Body of pancreas (tissue), 4 donors: Measurements from ENCODE around the gene PRM3. TPM values are rescaled to one million over a fixed set of nuclear protein-coding genes. Genes with fewer than 3 reads are reported as not detected.

Experiments
- ATAC-seq: fragments of 150-250 bp; one replicate; pipeline ENCODE4 v1.9.1; 2016
- DNase-seq, 4 donors: peaks; one replicate each; pipeline ENCODE4 v3.0.0-alpha.2; 2019
- H3K27ac ChIP-seq, 4 donors: fragments of 200-600 bp; sonication (generic); 1 replicate in 3 of 4; 2 replicates in 1 of 4; pipeline versions ENCODE4 v1.5.1 to v1.6.1; 2016 to 2019; ENCODE audit warnings: mild to moderate bottlenecking in 1 of 4, mixed read lengths in 1 of 4, moderate library complexity in 1 of 4
- H3K27me3 ChIP-seq, 2 donors: fragments of 200-600 bp; sonication (generic); one replicate each; pipeline ENCODE4 v1.6.0; 2016; ENCODE audit warnings: mild to moderate bottlenecking in 1 of 2
- H3K36me3 ChIP-seq, 2 donors: fragments of 200-600 bp; sonication (generic); replicated peaks in 1 of 2; 2 replicates each; pipeline ENCODE4 v1.5.1; 2016; ENCODE audit warnings: low read depth in 2 of 2; ENCODE audit not compliant: insufficient read depth in 1 of 2
- H3K4me1 ChIP-seq: fragments of 200-600 bp; sonication (generic); one replicate; pipeline ENCODE4 v1.6.0; 2016
- H3K4me3 ChIP-seq, 2 donors: fragments of 200-600 bp; sonication (generic); 1 replicate in 1 of 2; 2 replicates in 1 of 2; pipeline ENCODE4 v1.5.1; 2016 to 2019
- H3K9me3 ChIP-seq, 3 donors: fragments of 200-600 bp; sonication (generic); 1 replicate in 2 of 3; 2 replicates in 1 of 3; pipeline ENCODE4 v1.5.1; 2016
- CTCF ChIP-seq, 7 experiments: fragments of 450-650 bp in 4 of 7; fragments of 200-600 bp in 3 of 7; sonication (generic) in 3 of 7; IDR thresholded peaks; one replicate each; pipeline ENCODE4 v1.5.1; 2016 to 2019; ENCODE audit warnings: antibody characterized with exemption in 7 of 7
- POLR2A ChIP-seq, 3 donors: fragments of 450-650 bp; IDR thresholded peaks; one replicate each; pipeline ENCODE4 v1.6.1; 2016; ENCODE audit warnings: antibody characterized with exemption in 3 of 3, mild to moderate bottlenecking in 2 of 3
- WGBS, 2 donors: methylation state at CpG; one replicate each; pipeline ENCODE4 v1.1.5; 2017; 5-methylcytosine and 5-hydroxymethylcytosine counted together
- intact Hi-C: fragments of 100-400 bp; cut with DNase I; formaldehyde crosslinking; loops from one replicate; pipeline ENCODE4 v1.15.1; 2023
- total RNA-seq, 2 donors: library from RNA; depleted of rRNA; stranded (reverse); fragments of >200 nt; gene quantifications; one replicate each; pipeline ENCODE4 v1.1.0, GENCODE V29; 2016

PRM3 gene
- total RNA-seq, 2 donors from 2014 or later, result not detected

GRCh38 chr16:11306997-11307638, 33.7 kb upstream of the PRM3 start:
- TF ChIP-seq POLR2A (IDR thresholded peaks at IDR 0.05) (no peak), CTCF (IDR thresholded peaks at IDR 0.05) (no peak)
- Histone ChIP-seq H3K36me3 (no peaks in the 10 kb centered on the region), H3K9me3 (no peaks in the 10 kb centered on the region), H3K4me3 (no peak overlapping the region), H3K27me3 (no peaks in the 10 kb centered on the region), H3K4me1 (peaks cover 4% of the 10 kb centered on the region), H3K27ac (no peak overlapping the region)
- WGBS, 2 donors, result 78% methylated on average over 7 of the region's 7 CpGs
- ATAC-seq, result no peak
- intact Hi-C loops, result no loop called here
- DNase-seq, result no peak

- Histone ChIP-seq H3K4me3 (no peak overlapping the region), H3K27ac (no peak overlapping the region), H3K36me3 (no peaks in the 10 kb centered on the region), H3K27me3 (no peaks in the 10 kb centered on the region), H3K4me1 (no peaks in the 10 kb centered on the region), H3K9me3 (no peaks in the 10 kb centered on the region)
- TF ChIP-seq POLR2A (IDR thresholded peaks at IDR 0.05) (no peak), CTCF (IDR thresholded peaks at IDR 0.05) (no peak)
- ATAC-seq (no peak), DNase-seq (no peak)
- intact Hi-C loops, result no loop called here
- 84 to 85% methylated on average over 8 of the region's 8 CpGs for WGBS, 2 donors
Measured at GRCh38 chr16:11306381-11306780, 33.0 kb upstream of the PRM3 start.

- 57 to 60% methylated on average over 18 of the region's 18 CpGs for WGBS, 2 donors
- intact Hi-C loops, result no loop called here
Measured at GRCh38 chr16:11303405-11304138, 30.1 kb upstream of the PRM3 start.

GRCh38 chr16:11302977-11303376, 29.5 kb upstream of the PRM3 start:
- intact Hi-C loops, result no loop called here
- DNase-seq, result peak in 2 of 4 donors; percentile 20 to 35
- WGBS, 2 donors, result 73 to 74% methylated on average over 4 of the region's 4 CpGs

More at GRCh38 chr16:11303405-11304138, 30.1 kb upstream of the PRM3 start:
- ATAC-seq, result peak; percentile 40
- DNase-seq, result peak; percentile 33 to 62 (median 47)
- no peak for TF ChIP-seq POLR2A (IDR thresholded peaks at IDR 0.05)
- no peak for TF ChIP-seq CTCF (IDR thresholded peaks at IDR 0.05)
- Histone ChIP-seq H3K27me3 (no peaks in the 10 kb centered on the region), H3K4me3 (no peak overlapping the region), H3K9me3 (no peaks in the 10 kb centered on the region), H3K36me3 (no peaks in the 10 kb centered on the region), H3K27ac (no peak overlapping the region), H3K4me1 (no peaks in the 10 kb centered on the region)

More at GRCh38 chr16:11302977-11303376, 29.5 kb upstream of the PRM3 start:
- Histone ChIP-seq H3K27ac (no peak overlapping the region), H3K27me3 (no peaks in the 10 kb centered on the region), H3K36me3 (no peaks in the 10 kb centered on the region), H3K9me3 (no peaks in the 10 kb centered on the region), H3K4me3 (no peak overlapping the region), H3K4me1 (peaks cover 1% of the 10 kb centered on the region)
- no peak for ATAC-seq
- TF ChIP-seq CTCF (IDR thresholded peaks at IDR 0.05) (no peak), POLR2A (IDR thresholded peaks at IDR 0.05) (no peak)
